ENCODE measurements around the gene CCDC195. TPM values are rescaled to one million over a fixed set of nuclear protein-coding genes. Genes with fewer than 3 reads are reported as not detected.
"Not testable (repeated sequence)": the region's sequence is repeated elsewhere in the genome, so short reads cannot be mapped to it uniquely, and the experiment has no call there.

The CCDC195 gene
- polyA plus RNA-seq, 1 donor (not counting 4 experiments of a cell fraction or from before 2014, with no cell fraction given) = not detected

- Histone ChIP-seq H2AFZ (ENCODE audit: control insufficient read depth, low read length) (no peak overlapping the region), H3K4me2 (ENCODE audit: control insufficient read depth, extremely low read depth, insufficient read depth, low read depth, low read length) (no peak overlapping the region), H3K27ac (ENCODE audit: control insufficient read depth, insufficient read depth, low read length) (no peak overlapping the region), H3K27me3 (ENCODE audit: control insufficient read depth, extremely low read depth, insufficient read depth, low read length) (no peaks in the 10 kb centered on the region), H3K9me3 (ENCODE audit: control insufficient read depth, low read depth, low read length) (no peaks in the 10 kb centered on the region), H3K9me1 (ENCODE audit: control insufficient read depth, extremely low read depth, insufficient read depth, low read length) (no peaks in the 10 kb centered on the region), H3K9ac (ENCODE audit: control insufficient read depth, extremely low read depth, insufficient read depth, low read length) (no peak overlapping the region), H3K36me3 (ENCODE audit: control insufficient read depth in 2 of 2, extremely low read depth in 1 of 2, insufficient read depth in 2 of 2, low read length in 2 of 2) (no peaks in the 10 kb centered on the region), H3K4me3 (ENCODE audit: control insufficient read depth in 2 of 3, extremely low read depth in 1 of 3, insufficient read depth in 2 of 3, low read depth in 1 of 3, low read length in 3 of 3) (no peak overlapping the region), H3K79me2 (ENCODE audit: control insufficient read depth, insufficient read depth, low read length) (no peaks in the 10 kb centered on the region), H3K4me1 (ENCODE audit: control insufficient read depth, extremely low read depth, insufficient read depth, low read length) (no peaks in the 10 kb centered on the region), H4K20me1 (ENCODE audit: control insufficient read depth, extremely low read depth, insufficient read depth, low read length) (no peaks in the 10 kb centered on the region)
- dilution Hi-C loops (cut with MboI; ENCODE audit: extremely low pct_ligation_motif_present, low sequenced_read_pairs) = no loop called here
- no peak for DNase-seq (ENCODE audit: low read depth, low spot score)
- no peak for FAIRE-seq
- TF ChIP-seq EZH2 (IDR thresholded peaks at IDR 0.05; ENCODE audit: low read length) (no peak), CTCF (optimal IDR thresholded peaks at IDR 0.05 in 1 of 3, IDR thresholded peaks at IDR 0.05 in 1 of 3, conservative IDR thresholded peaks at IDR 0.05 in 1 of 3; ENCODE audit: extremely low read depth in 1 of 3, insufficient read depth in 2 of 3, low read length in 3 of 3) (no peak)
Measured at GRCh38 chr2:224668123-224668909, 47.8 kb downstream of the CCDC195 start.

GRCh38 chr2:224666951-224667553 is 49.1 kb downstream of the CCDC195 start:
- H3K79me2 ChIP-seq (ENCODE audit: control insufficient read depth, insufficient read depth, low read length) = no peaks in the 10 kb centered on the region
- dilution Hi-C loops (cut with MboI; ENCODE audit: extremely low pct_ligation_motif_present, low sequenced_read_pairs) = no loop called here
- H3K9me1 ChIP-seq (ENCODE audit: control insufficient read depth, extremely low read depth, insufficient read depth, low read length) = no peaks in the 10 kb centered on the region
- TF ChIP-seq CTCF (optimal IDR thresholded peaks at IDR 0.05 in 1 of 3, IDR thresholded peaks at IDR 0.05 in 1 of 3, conservative IDR thresholded peaks at IDR 0.05 in 1 of 3; ENCODE audit: extremely low read depth in 1 of 3, insufficient read depth in 2 of 3, low read length in 3 of 3) (no peak), EZH2 (IDR thresholded peaks at IDR 0.05; ENCODE audit: low read length) (no peak)
- H3K9me3 ChIP-seq (ENCODE audit: control insufficient read depth, low read depth, low read length) = no peaks in the 10 kb centered on the region
- no peaks in the 10 kb centered on the region for H3K4me1 ChIP-seq (ENCODE audit: control insufficient read depth, extremely low read depth, insufficient read depth, low read length)
- FAIRE-seq = no peak
- no peak for DNase-seq (ENCODE audit: low read depth, low spot score)
- H3K27ac ChIP-seq (ENCODE audit: control insufficient read depth, insufficient read depth, low read length) = no peak overlapping the region
- no peak overlapping the region for H3K9ac ChIP-seq (ENCODE audit: control insufficient read depth, extremely low read depth, insufficient read depth, low read length)
- no peak overlapping the region for H3K4me3 ChIP-seq (ENCODE audit: control insufficient read depth in 2 of 3, extremely low read depth in 1 of 3, insufficient read depth in 2 of 3, low read depth in 1 of 3, low read length in 3 of 3)
- no peaks in the 10 kb centered on the region for H4K20me1 ChIP-seq (ENCODE audit: control insufficient read depth, extremely low read depth, insufficient read depth, low read length)
- H2AFZ ChIP-seq (ENCODE audit: control insufficient read depth, low read length) = no peak overlapping the region
- no peaks in the 10 kb centered on the region for H3K27me3 ChIP-seq (ENCODE audit: control insufficient read depth, extremely low read depth, insufficient read depth, low read length)
- no peaks in the 10 kb centered on the region for H3K36me3 ChIP-seq (ENCODE audit: control insufficient read depth in 2 of 2, extremely low read depth in 1 of 2, insufficient read depth in 2 of 2, low read length in 2 of 2)
- no peak overlapping the region for H3K4me2 ChIP-seq (ENCODE audit: control insufficient read depth, extremely low read depth, insufficient read depth, low read depth, low read length)

- H3K36me3 ChIP-seq (ENCODE audit: control insufficient read depth in 2 of 2, extremely low read depth in 1 of 2, insufficient read depth in 2 of 2, low read length in 2 of 2); H3K27me3 ChIP-seq (ENCODE audit: control insufficient read depth, extremely low read depth, insufficient read depth, low read length); dilution Hi-C loops (cut with MboI; ENCODE audit: extremely low pct_ligation_motif_present, low sequenced_read_pairs); H3K9ac ChIP-seq (ENCODE audit: control insufficient read depth, extremely low read depth, insufficient read depth, low read length); H2AFZ ChIP-seq (ENCODE audit: control insufficient read depth, low read length); H4K20me1 ChIP-seq (ENCODE audit: control insufficient read depth, extremely low read depth, insufficient read depth, low read length); H3K9me1 ChIP-seq (ENCODE audit: control insufficient read depth, extremely low read depth, insufficient read depth, low read length); H3K9me3 ChIP-seq (ENCODE audit: control insufficient read depth, low read depth, low read length); DNase-seq (ENCODE audit: low read depth, low spot score); H3K4me3 ChIP-seq (ENCODE audit: control insufficient read depth in 2 of 3, extremely low read depth in 1 of 3, insufficient read depth in 2 of 3, low read depth in 1 of 3, low read length in 3 of 3); H3K4me1 ChIP-seq (ENCODE audit: control insufficient read depth, extremely low read depth, insufficient read depth, low read length); H3K79me2 ChIP-seq (ENCODE audit: control insufficient read depth, insufficient read depth, low read length); H3K4me2 ChIP-seq (ENCODE audit: control insufficient read depth, extremely low read depth, insufficient read depth, low read depth, low read length); H3K27ac ChIP-seq (ENCODE audit: control insufficient read depth, insufficient read depth, low read length); FAIRE-seq: not testable (repeated sequence)
Measured at GRCh38 chr2:224663322-224663721, 52.8 kb downstream of the CCDC195 start.
